HG02938 (cell line): ENCODE measurements around the gene DNAJB4.
"Not testable (repeated sequence)": the region's sequence is repeated elsewhere in the genome, so short reads cannot be mapped to it uniquely, and the experiment has no call there.

Source experiments
- ATAC-seq: cut with Tn5 transposase; IDR thresholded peaks from one replicate; pipeline ENCODE4 v1.9.1; 2021; ENCODE audit warnings: mild to moderate bottlenecking, moderate library complexity; ENCODE audit not compliant: unreplicated experiment

Gene DNAJB4

GRCh38 chr1:78004719-78005447, at the start of gene DNAJB4:
Gene DNAJB4 (plus strand): TSS chr1:78004939. CDS start chr1:78005111, 172 bp downstream.
- ATAC-seq = peak; percentile 98

DNA sequence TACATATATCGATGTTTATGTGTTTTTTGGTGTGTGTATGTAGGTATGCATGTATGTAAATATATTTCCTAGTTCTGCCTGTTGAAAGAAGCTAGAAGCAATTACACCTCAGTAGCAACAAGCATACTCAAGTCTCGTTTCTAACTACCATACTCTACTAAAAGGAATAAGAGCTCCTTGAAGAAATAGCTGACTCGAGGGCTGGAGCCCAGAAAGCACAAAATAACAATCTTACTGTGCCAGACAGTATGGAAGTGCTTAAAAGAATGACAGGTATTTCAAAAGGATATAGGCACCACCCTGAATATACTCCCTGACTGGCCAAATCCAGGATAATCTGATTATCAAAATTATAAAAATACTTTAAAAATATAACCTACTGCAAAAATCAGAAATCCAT, 49.0 kb upstream of the DNAJB4 start:
- no peak for ATAC-seq

- ATAC-seq = no peak
Measured at GRCh38 chr1:77956464-77956863, 48.3 kb upstream of the DNAJB4 start.

DNA sequence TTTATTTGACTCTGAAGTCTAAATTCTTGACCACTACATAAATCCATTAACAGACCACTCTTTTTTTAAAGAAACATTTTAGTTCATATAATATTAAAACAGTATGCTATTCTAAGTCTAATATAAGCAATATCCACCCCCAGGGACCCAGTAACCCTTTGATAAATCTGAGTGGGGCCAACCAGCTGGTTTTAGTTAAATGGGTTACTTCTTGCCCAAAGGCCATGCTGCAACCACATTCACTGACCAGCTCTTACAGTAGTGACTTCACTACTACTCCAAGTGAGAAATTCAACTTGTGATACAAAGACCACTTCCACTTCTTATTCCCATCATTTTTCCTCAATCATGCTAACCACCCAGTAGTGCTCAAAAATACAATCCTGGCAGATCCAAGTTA, 46.3 kb upstream of the DNAJB4 start:
- no peak for ATAC-seq

GRCh38 chr1:77958850-77959249, 45.9 kb upstream of the DNAJB4 start:
- no peak for ATAC-seq

- ATAC-seq = no peak
Measured at GRCh38 chr1:77961392-77961791, 43.3 kb upstream of the DNAJB4 start.

GRCh38 chr1:77966291-77966690, 38.4 kb upstream of the DNAJB4 start:
- no peak for ATAC-seq

DNA sequence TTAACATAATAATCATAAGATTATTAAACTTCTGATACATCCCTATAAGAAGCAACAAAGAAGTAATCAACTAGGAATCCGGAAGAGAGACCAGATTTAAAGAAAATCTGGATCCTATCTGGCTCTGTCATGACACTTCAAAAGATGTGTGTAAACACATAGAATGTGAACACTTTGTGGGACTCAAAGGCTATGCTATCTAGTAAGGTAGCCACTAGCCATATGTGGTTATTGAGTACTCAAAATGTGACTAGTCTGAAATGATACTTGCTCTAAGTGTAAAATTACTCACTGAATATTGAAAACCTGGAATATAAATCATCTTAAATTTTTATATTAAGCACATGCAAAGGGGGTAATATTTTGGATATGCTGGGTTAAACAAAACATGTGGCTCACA, 34.5 kb upstream of the DNAJB4 start:
- no peak for ATAC-seq

DNA sequence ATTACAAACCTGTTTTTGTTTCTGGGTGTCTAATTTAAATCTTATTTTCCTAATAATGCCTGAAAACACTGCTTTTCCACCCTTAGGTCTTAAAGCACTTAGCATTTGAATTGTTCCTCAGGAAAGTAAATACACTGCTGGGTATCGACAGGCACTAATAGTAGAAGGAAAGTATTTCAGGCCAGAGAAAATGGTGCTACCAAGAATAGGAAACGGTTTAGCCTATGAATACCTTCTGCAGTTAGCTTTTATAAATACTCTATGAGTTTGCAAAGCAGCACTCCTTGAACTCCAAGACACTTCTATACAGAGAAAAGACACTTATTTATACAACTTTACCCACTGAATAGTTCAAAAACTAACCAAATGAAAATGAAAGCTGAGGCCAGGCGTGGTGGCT, 32.7 kb upstream of the DNAJB4 start:
- ATAC-seq = no peak

GRCh38 chr1:77975386-77975785, 29.4 kb upstream of the DNAJB4 start:
- ATAC-seq = no peak

DNA sequence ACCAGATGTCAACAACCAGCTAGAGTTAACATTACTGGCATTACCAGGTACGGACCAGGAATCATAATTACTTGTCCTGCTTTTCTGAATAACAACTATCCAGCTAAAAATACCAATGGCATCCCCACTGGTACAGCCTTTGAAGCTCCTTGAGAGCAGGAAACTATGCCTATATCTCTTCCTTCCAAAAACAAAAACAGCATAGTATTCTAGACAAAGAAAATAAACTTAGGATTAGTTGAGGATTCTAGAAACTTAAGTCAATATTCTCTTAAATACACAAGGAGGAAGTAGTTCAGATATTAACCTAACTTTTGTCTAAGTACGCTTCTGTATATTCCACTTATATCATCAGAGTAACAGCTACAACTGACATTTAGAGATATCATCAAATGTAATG, 28.8 kb upstream of the DNAJB4 start:
- no peak for ATAC-seq

GRCh38 chr1:77976433-77977076, 28.2 kb upstream of the DNAJB4 start:
- no peak for ATAC-seq

DNA sequence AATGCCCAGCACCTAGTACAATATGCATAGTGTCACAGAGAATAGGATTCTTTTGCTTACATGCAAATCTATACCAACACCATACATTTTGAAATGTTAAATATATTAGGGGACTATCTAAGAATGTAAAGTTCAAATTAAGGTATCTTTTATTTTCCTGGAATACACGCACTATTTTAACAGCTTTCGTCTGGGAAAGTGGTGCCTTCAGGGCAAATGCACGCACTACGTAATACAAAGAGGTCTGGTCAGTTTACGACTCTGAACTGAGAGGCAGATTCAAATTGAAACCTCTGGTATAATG, 26.8 kb upstream of the DNAJB4 start:
- ATAC-seq = peak; percentile 0

- peak; percentile 69 for ATAC-seq
Measured at GRCh38 chr1:77978293-77978968, 26.3 kb upstream of the DNAJB4 start.

DNA sequence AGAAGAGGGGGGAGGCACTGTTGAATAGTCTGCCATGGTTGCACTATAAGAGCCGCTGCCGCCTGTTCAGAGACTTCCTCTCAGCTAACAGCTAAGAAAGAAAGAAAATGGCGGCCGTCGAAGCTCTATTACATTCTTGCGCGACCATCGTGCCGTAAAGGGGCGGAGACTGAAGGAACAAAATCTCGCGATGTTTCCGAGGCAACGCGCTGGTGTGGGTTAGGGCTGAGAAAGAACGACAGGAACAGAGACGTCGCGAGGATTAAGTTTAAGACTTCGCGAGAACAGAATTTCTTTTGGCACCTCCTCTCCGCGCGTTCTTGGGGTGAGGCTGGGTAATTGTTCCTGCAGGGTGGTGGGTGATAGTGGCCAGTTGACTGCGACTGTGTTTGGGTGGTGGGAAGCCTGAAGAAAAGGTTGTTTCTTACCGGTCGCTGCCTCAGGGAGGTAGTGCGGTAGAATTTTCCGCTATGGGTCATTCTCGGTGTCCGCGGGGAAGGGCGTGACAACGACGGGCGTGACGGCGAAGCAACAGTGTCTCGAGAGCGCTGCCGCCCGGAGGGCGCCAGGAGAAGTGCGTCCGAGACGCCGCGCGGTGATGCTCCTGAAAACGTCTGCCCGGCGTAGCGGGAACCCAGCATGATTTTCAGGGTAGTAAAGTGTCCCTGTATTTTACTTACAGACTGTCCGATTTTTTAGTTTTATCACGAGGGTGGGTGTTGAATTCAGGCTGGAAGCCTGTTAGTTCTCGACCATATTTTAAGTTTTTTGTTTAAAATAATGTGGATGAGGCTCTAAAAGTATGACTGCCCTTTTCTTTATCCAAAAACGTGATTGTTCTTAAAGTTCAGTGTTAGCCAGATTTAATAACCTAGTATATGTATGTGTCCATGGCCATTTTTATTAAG, 25.5 kb upstream of the DNAJB4 start, which contains the start of gene FUBP1:
Gene FUBP1, minus strand, starts transcription at position 104 of the 908 bp plus-strand sequence. Its CDS starts 68 bp downstream, at position 36.
- peak; percentile 74 for ATAC-seq

DNA sequence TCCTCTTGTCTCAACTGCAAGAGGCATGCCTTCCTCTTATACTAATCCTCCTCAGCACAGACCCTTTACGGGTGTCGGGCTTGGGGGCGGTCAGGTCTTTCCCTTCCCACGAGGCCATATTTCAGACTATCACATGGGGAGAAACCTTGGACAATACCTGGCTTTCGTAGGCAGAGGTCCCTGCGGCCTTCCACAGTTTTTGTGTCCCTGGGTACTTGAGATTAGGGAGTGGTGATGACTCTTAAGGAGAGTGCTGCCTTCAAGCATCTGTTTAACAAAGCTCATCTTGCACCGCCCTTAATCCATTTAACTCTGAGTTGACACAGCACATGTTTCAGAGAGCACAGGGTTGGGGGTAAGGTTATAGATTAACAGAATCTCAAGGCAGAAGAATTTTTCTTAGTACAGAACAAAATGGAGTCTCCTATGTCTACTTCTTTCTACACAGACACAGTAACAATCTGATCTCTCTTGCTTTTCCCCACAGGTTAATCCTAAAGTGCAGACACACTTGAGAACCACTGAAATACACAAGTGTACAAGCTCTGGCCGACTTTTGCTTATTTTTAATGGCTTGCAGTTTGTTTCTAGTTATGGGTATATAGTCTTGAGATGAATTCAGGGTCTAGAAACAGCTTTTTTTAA, 21.3 kb upstream of the DNAJB4 start:
- ATAC-seq = not testable (repeated sequence)

GRCh38 chr1:77983997-77984355, 20.8 kb upstream of the DNAJB4 start:
- ATAC-seq = no peak

DNA sequence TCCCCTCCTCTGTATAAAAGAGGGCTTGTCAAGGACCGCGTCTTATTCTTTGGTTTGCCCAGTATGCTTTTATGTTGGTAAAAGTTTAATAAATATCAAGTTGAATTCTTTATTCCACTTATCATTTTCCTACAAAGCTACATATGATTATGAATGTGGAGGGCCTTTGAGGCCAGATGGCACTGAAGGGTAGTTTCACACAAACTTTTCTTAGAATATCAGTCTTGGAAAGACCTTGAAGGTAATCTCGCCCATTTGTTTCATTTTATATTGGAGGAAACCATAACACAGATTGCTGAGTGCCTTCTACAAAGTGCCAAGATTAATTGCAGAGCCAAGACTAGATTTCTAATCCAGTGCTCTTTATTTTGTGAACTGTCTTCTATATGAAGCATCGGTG, 20.1 kb upstream of the DNAJB4 start:
- no peak for ATAC-seq

- no peak for ATAC-seq
Measured at GRCh38 chr1:77986810-77987209, 17.9 kb upstream of the DNAJB4 start.

- ATAC-seq = no peak
Measured at GRCh38 chr1:77987919-77988318, 16.8 kb upstream of the DNAJB4 start.

GRCh38 chr1:77989744-77990143, 15.0 kb upstream of the DNAJB4 start:
- ATAC-seq = no peak
